HG02610 (cell line): Measurements from ENCODE around the gene TAOK1.
A peak's percentile ranks its signal among the peaks of the same experiment; 100 is the strongest.

Experiments
- ATAC-seq: cut with Tn5 transposase; IDR thresholded peaks from one replicate; pipeline ENCODE4 v1.9.1; 2021; ENCODE audit warnings: mild to moderate bottlenecking, moderate library complexity; ENCODE audit not compliant: unreplicated experiment

TAOK1 gene

DNA sequence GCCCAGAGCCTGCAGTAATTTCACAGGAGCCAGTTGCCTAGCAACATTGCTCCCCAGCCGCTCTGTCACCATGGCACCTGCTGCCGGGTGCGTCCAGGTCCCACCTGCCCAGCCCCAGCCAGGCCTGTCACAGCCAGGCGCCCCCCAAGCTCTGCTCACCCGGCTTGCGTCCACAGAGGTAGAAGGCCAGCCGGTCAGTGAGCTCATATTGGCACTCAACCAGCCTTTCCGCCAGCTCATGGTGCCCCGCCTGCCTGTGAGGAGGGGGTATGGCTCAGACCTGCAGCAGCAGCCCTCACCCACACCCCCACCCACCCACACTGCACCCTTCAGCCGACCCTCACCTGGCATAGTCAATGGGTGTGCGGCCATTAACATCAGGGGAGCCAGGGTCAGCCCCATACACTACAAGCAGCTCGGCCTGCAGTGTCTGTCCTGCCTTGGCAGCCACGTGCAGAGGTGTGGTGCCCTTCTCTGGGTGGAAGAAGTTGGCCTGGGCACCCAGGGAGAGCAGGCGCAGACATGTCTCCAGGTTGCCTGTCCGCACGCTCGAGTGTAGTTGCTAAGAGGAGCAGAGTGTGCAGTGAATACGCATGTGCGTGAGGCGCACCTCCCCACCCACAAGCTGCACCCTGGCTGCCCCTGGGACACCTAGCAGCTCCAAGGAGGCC, 191.6 kb downstream of the TAOK1 start:
- no peak for ATAC-seq

- no peak for ATAC-seq
Observed at GRCh38 chr17:29582254-29582765, 192.1 kb downstream of the TAOK1 start.

DNA sequence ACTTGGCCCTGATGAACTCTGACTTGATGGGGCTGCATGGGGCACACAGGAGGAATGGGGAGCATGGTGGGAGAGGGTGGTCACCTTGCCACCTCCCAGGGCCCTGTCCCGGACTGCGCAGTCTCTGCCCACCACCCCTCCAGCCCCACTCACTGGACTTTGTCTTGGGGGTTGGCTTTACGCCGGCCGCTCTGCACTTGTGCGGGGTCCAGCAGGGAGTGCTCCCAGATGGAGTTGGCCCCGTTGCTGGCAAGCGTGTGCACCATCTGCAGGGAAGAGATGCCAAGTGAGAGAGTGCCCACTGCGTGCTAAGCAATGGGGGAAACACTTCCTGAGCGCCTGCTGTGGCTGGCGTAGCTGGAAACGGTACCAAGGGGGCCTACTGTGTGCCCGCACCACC, 192.6 kb downstream of the TAOK1 start:
- no peak for ATAC-seq

- ATAC-seq, result no peak
Observed at GRCh38 chr17:29583324-29584248, 193.4 kb downstream of the TAOK1 start.

DNA sequence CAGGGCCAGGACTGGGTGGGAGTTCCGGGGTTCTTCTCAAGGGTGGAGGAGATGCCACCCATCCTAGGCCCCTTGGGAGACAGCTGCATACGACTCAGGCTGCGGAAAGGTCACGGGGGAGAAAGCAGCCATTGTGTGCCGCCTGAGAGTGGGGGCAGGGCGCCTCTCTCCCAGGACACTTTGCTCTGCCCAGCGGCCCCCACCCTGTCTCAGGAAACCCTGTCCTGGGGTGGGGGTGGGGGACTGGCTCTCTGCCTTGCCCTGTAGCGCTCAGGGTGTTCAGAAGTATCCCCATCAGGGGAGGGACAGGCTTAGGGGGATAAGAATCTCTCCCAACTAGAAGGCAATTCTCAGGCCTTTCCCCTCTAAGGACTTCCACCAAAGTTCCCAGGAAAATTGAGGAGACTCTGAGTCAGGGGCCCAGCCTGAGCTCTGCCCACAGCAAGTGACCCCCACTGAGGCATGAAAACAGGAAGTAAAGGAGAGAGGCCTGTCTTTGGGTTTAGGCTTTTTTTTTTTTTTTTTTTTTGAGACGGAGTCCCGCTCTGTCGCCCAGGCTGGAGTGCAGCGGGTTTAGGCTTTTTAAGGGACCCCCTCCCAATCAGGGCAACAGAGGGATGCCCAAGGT, 194.4 kb downstream of the TAOK1 start:
- no peak for ATAC-seq

DNA sequence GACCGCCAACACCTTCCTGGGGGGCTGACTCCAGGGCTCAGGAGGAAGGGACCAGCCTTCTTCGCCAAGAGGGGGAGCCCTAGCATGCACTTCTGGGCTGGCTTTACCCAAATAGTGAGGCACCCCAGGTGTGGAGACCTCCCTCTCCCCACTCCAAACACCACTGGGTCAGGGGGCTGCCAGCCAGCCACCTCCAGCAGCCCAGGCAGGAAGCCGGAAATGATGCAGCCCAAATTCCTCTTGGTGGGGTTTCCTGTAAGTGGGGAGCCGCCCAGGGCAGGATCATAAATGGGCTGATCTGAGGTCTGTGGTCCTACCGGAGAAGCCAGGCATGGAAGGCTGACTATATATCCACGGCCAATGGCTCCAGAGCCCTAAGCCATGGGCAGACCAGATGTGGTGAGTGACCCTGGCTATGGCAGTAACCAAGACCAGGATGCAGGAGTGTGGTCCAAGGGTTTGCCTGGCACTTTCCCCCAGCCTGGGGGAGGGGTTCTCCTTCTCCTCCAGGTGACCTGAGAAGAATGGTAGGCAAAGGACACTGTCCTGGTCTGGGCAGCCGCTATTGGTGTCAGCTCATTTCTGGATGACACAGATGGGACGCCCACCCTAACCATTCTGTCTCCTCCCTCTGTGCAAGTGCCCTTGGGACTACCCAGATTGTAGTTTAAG, 195.1 kb downstream of the TAOK1 start:
- no peak for ATAC-seq

- ATAC-seq, result no peak
Observed at GRCh38 chr17:29586676-29587469, 196.7 kb downstream of the TAOK1 start.

DNA sequence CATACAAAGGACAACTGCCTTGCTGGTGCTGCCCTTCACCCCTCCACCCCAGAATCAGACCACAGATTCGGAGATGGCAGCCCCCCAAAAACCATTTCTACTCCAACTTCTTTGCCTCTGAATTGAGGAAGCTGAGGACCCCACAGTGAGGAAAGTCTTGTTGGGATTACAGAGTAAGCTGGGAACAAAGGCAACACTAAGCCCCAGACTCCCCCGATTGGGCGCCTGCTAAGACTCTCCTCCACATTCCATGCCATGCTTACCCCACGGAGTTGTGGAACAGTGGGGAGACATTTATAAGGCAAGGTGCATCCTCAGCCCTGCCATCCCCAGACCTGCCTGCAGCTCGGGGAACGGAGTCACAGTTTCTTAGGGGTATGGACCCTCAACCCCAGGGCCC, 197.4 kb downstream of the TAOK1 start:
- ATAC-seq, result no peak

DNA sequence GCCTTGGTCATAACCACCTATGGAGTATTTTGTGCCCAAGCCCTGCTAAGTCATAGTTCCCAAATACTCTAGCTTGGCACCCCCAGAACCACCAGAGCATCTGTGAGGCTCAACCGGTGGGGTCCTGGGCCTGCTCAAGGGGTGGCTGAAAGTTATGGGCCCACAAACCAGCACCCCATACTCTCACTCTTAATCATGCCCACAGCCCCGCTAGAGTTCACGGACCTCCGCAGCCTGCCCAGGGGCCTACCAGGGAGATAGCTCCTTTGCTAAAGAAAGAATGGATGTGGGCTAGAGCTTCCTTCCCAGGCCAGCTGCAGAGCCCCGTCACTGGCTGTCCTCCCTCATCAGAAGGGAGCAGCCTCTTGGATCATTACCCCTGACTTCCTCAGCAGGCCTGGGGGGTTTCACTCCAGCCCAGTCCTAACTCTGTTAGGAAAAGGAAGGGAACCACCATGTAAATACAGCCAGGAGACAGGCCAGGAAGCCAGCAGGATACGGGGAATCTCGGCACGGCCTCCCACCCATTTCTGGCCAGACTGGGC, 197.9 kb downstream of the TAOK1 start:
- no peak for ATAC-seq

DNA sequence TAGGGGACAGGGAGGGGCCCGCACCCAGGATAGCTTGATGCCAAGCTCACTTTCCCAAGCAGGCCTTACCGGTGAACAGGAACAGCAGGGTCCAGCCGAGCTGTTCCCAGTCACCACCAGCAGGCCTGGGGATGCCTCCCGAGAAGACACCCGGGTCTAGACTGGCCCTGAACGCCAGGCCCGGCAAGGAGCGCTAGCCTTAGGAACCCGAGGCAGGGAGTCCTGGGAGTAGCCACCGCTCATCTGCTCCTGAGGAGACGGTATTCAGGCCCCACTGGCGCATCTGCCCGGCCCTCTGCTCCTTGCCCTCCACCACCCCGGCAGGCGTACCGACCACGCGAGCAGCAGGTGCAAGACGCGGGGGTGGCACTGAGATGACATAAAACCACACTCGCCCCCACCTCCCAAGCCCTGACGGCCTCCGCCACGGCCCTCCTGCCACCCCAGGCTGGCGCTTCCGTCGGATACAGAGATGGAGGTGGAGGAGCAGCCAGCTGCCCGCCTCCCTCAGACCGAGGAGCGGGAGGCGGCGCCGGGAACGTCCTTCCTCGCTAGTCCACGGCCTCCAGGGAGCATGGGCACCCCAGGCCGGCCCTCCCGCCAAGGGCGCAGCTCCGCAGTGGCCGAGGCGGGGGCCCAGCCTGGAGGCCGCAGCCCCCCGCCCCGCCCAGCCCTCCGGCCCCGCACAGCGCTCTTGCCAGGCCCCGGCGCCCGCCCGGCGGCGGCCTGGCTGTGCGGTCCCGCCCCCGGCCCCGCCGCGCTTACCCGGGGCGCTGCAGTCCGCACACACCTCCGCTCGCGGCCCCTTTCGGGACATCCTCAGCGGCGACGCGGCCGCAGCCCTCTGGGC, 198.6 kb downstream of the TAOK1 start:
- ATAC-seq, result peak; percentile 14

DNA sequence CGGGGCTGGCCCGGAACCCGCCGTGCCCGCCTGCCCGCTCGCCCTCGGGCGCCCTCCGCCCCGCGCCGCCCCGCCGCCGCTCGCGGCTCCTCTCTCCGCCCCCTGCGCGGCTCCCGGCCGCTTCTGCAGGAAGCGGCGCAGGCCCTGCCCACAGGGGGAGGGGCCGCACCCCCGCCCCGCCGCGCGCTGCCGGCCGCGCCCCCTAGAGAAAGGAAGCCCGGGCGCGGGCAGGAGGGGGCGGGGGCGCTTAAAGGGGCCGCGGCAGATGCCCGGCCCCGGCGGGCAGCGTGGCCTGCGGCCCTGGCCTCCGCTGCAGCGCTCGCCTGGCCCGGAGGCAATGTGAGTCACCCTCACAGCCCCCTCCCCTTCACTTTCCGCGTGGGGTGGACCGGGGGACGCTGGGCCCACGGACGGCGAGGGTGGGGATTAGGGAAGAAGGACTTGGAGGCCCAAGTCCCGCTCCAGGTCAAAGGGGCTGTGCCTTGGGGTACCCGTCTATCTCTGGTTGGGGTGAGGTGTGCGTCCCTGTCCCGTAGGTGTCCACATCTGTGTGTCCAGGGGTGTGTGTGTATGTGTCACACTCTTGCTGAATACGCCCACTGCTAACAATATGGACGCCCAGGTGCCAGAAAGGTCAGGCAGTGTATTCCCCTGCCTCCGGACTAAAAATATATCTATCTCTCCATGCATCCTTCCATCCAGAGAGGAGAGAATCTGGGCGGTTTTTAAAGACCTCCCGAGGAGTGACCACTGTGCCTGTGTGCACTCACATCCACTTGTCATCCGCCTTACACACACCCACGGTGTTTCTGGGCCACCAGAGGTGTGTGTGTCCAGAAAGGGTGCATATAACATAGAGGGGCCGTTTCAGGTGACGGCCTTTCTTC, 199.6 kb downstream of the TAOK1 start, which contains the start of gene GIT1:
Gene GIT1, minus strand, starts transcription at position 125 of the 887 bp plus-strand sequence. CDS start 270 bp downstream, outside the sequence.
- peak; percentile 69 for ATAC-seq

DNA sequence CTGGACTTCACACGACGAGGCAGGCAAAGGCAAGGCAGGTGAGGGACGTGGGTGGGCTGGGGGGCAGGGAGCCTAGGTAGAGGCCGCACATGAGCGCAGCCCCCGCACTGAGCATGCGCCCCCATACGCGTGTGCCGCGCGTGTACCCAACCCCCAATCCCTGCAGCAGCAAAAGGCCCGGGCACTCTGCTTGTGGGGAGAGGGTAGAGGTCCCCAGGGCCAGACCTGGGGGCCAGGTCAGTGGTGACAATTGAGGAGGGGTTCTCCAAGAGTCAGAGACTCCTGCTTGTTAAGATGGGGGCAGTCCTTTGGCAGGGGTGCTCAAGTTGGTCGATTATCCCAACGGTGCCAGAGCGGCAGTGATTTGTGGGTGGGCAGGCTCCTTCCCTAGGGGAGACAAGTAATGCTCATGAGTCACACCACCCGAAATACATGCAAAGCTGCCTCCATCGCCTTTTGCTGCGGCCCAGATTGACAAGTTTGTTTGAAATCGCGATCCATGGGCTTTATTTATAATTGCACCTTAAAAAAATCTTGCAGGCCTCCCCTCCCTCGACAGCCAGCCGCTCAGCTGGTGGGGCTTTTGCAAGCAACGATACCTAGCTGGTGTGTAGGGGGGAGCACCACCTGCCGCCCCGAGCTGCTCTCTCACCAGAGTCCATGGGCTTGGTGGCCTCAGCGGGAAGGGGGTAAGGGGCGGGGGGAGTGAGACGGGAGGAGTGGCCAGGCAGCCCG, 200.4 kb downstream of the TAOK1 start:
- ATAC-seq, result no peak

GRCh38 chr17:29591146-29591736, 201.1 kb downstream of the TAOK1 start:
- ATAC-seq, result no peak

DNA sequence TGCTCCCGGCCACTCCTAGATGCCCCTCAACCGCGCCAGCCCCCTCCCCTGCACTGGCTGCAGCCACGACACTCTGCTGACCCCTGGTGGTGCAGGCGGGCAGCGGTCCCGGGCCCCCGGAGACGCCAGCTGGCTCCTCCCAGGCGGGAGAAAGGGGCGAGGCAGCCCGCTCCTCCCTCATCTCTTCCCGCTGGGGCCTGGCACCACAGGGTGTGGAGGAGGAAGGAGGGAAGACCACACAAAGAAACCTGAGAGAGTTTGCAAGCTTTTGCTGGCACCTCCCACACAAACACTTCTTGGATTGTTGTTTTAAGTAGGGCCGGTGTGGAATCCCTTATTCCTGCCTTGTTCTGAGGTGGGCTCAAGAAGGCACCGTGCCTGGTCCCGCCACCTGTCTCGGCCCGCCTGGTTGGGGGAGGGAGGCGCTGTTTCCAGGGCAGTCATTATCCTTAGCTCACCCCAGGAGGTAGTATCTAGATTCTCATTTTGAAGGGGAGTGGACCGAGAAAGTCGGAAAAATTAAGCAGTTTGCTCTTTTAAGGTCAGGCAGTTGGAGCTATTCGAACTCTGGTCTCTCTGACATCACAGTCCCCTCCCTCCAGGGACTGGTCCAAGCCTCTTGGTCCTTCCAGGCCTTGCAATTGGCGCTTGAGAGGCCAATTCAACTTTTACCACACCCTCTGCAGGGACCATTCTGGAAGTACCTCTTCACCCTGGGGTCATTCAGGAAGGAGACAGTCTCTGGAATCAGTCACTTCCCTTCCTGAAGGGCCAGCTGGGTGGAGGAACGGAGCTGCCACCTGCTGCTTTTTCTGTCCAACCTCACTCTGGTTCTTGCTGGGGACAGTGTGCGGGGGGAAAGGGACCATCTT, 201.8 kb downstream of the TAOK1 start:
- no peak for ATAC-seq

GRCh38 chr17:29592850-29593551, 202.8 kb downstream of the TAOK1 start, which contains the start of gene ANKRD13B:
Gene ANKRD13B (plus strand): TSS chr17:29593132. CDS start chr17:29593622, 490 bp downstream.
- ATAC-seq, result no peak
